GM23248 (cell line): ENCODE data around the gene CEP295NL. TPM values are rescaled to one million over a fixed set of nuclear protein-coding genes. Genes with fewer than 3 reads are reported as not detected.
"Not testable (repeated sequence)": the region's sequence is repeated elsewhere in the genome, so short reads cannot be mapped to it uniquely, and the experiment has no call there.

Experiments used
- DNase-seq: peaks from one replicate; pipeline ENCODE4 v3.0.0-alpha.2; 2015
- H2AFZ ChIP-seq: fragments of 200-600 bp; sonication (generic); 2 replicates; pipeline ENCODE4 v1.6.1; 2016; ENCODE audit warnings: antibody characterized with exemption
- H3F3A ChIP-seq: fragments of 200-600 bp; sonication (generic); 2 replicates; pipeline ENCODE4 v1.6.1; 2016; ENCODE audit warnings: mild to moderate bottlenecking, antibody characterized with exemption, mixed run types; ENCODE audit not compliant: insufficient read depth
- H3K27ac ChIP-seq: fragments of 200-600 bp; sonication (generic); 2 replicates; pipeline ENCODE4 v1.5.1; 2016; ENCODE audit warnings: mild to moderate bottlenecking
- H3K27me3 ChIP-seq: fragments of 200-600 bp; sonication (generic); replicated peaks from 2 replicates; pipeline ENCODE4 v1.6.1; 2016; ENCODE audit warnings: mild to moderate bottlenecking; ENCODE audit not compliant: insufficient read depth
- H3K36me3 ChIP-seq: fragments of 200-600 bp; sonication (generic); 2 replicates; pipeline ENCODE4 v1.6.1; 2016; ENCODE audit warnings: low read depth, mild to moderate bottlenecking
- H3K4me1 ChIP-seq: fragments of 200-600 bp; sonication (generic); 2 replicates; pipeline ENCODE4 v1.6.1; 2016; ENCODE audit warnings: mild to moderate bottlenecking; ENCODE audit not compliant: insufficient read depth
- H3K4me2 ChIP-seq: fragments of 200-600 bp; sonication (generic); one replicate; pipeline ENCODE4 v1.6.1; 2016; ENCODE audit warnings: mild to moderate bottlenecking; ENCODE audit not compliant: unreplicated experiment
- H3K4me3 ChIP-seq: fragments of 200-600 bp; sonication (generic); 2 replicates; pipeline ENCODE4 v1.5.1; 2016; ENCODE audit warnings: mild to moderate bottlenecking
- H3K79me2 ChIP-seq: fragments of 200-600 bp; sonication (generic); 2 replicates; pipeline ENCODE4 v1.6.1; 2016; ENCODE audit warnings: mild to moderate bottlenecking; ENCODE audit not compliant: insufficient read depth
- H3K9ac ChIP-seq: fragments of 200-600 bp; sonication (generic); 2 replicates; pipeline ENCODE4 v1.6.1; 2016; ENCODE audit warnings: mild to moderate bottlenecking
- H3K9me2 ChIP-seq: fragments of 200-600 bp; sonication (generic); 2 replicates; pipeline ENCODE4 v1.6.1; 2016; ENCODE audit warnings: mixed run types, mild to moderate bottlenecking, moderate library complexity; ENCODE audit not compliant: insufficient read depth
- H3K9me3 ChIP-seq: fragments of 200-600 bp; sonication (generic); one replicate; pipeline ENCODE4 v1.6.1; 2017; ENCODE audit warnings: low read depth
- H4K20me1 ChIP-seq: fragments of 200-600 bp; sonication (generic); 2 replicates; pipeline ENCODE4 v1.6.0; 2016; ENCODE audit not compliant: insufficient read depth
- EZH2 ChIP-seq: fragments of 200-600 bp; sonication (generic); IDR thresholded peaks from 2 replicates; pipeline ENCODE4 v1.6.1; 2018; ENCODE audit warnings: antibody characterized with exemption, mild to moderate bottlenecking; ENCODE audit not compliant: insufficient read depth, poor library complexity, severe bottlenecking
- EZH2phosphoT487 ChIP-seq: fragments of 200-600 bp; sonication (generic); IDR thresholded peaks from 2 replicates; pipeline ENCODE4 v1.6.1; 2018; ENCODE audit warnings: antibody characterized with exemption, moderate library complexity, mild to moderate bottlenecking, low read depth; ENCODE audit not compliant: insufficient read depth
- WGBS, 2 experiments: methylation state at CpG; one replicate each; pipeline ENCODE4 v1.1.6; 2015 to 2017; ENCODE audit warnings: low lambda C conversion rate in 2 of 2, low coverage in 1 of 2; ENCODE audit errors: missing lambda C conversion rate in 2 of 2; 5-methylcytosine and 5-hydroxymethylcytosine counted together
- in situ Hi-C: fragments of 300-500 bp; cut with MboI; formaldehyde crosslinking; loops from 2 replicates; pipeline ENCODE4 v1.15.0; 2020
- polyA plus RNA-seq: library from polyadenylated mRNA; unstranded; fragments of >200 nt; fragmentation: Nextera tagmentation; extraction: Ambion mirVana; gene quantifications from 2 replicates; pipeline ENCODE4 v1.2.1, GENCODE V29; 2016
- total RNA-seq: library from RNA; depleted of rRNA; stranded (reverse); fragments of >200 nt; shearing (Covaris generic); gene quantifications from 2 replicates; pipeline ENCODE4 v1.2.3, GENCODE V29; 2014

Gene CEP295NL
- total and polyA plus RNA-seq, 2 experiments from 2014 or later, result 0.11 to 0.14 TPM

- Histone ChIP-seq H3K4me1 (peaks cover 13% of the 10 kb centered on the region), H3F3A (peaks cover 46% of the 10 kb centered on the region), H3K4me3 (no peak overlapping the region), H4K20me1 (no peaks in the 10 kb centered on the region), H3K27ac (no peak overlapping the region), H3K4me2 (no peak overlapping the region), H2AFZ (no peak overlapping the region), H3K36me3 (peaks cover 37% of the 10 kb centered on the region), H3K9ac (no peak overlapping the region), H3K9me3 (no peaks in the 10 kb centered on the region), H3K27me3 (no peaks in the 10 kb centered on the region), H3K9me2 (no peaks in the 10 kb centered on the region), H3K79me2 (peaks cover 99% of the 10 kb centered on the region)
- WGBS, 2 experiments, result 83 to 84% methylated on average over 21 of the region's 21 CpGs
- in situ Hi-C loops, result no loop called here
- DNase-seq, result no peak
- TF ChIP-seq EZH2phosphoT487, result no peak
- no peak for TF ChIP-seq EZH2
Observed at GRCh38 chr17:78873519-78874340, 29.3 kb downstream of the CEP295NL start.

GRCh38 chr17:78872486-78872885 is 30.5 kb downstream of the CEP295NL start:
- WGBS, 2 experiments, result 93 to 98% methylated on average over 6 of the region's 6 CpGs
- Histone ChIP-seq H2AFZ (no peak overlapping the region), H3K36me3 (peaks cover 39% of the 10 kb centered on the region), H3F3A (peaks cover 42% of the 10 kb centered on the region), H3K27ac (no peak overlapping the region), H3K4me3 (no peak overlapping the region), H4K20me1 (no peaks in the 10 kb centered on the region), H3K79me2 (peaks cover 96% of the 10 kb centered on the region), H3K9me2 (no peaks in the 10 kb centered on the region), H3K4me2 (no peak overlapping the region), H3K9me3 (no peaks in the 10 kb centered on the region), H3K9ac (no peak overlapping the region), H3K4me1 (peaks cover 14% of the 10 kb centered on the region), H3K27me3 (no peaks in the 10 kb centered on the region)
- no peak for DNase-seq
- TF ChIP-seq EZH2 (no peak), EZH2phosphoT487 (no peak)
- in situ Hi-C loops, result no loop called here

DNA sequence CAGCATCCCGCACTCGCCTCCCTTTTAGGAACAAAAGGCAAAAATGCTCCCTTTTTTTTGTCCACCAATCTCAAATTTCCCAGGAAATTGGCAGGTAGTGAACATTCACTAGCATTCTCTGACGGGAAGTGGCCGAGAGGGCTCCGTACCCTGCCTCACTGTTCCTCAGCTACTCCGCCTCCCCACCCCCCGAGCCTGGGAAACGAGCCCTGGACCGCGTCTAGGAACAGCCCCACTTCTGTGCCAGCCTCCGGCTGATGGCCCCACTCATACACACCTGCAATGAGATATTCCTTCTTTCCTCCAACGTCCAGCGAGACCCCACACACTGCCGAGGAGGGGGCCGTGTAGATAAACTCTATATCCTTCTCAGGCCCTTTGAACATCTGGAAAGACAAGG is 32.4 kb downstream of the CEP295NL start:
- Histone ChIP-seq H3K27me3 (no peaks in the 10 kb centered on the region), H3F3A (peaks cover 26% of the 10 kb centered on the region), H3K79me2 (peaks cover 95% of the 10 kb centered on the region), H2AFZ (no peak overlapping the region), H3K4me3 (no peak overlapping the region), H3K9me3 (no peaks in the 10 kb centered on the region), H4K20me1 (no peaks in the 10 kb centered on the region), H3K9me2 (no peaks in the 10 kb centered on the region), H3K9ac (no peak overlapping the region), H3K36me3 (peaks cover 39% of the 10 kb centered on the region), H3K27ac (no peak overlapping the region), H3K4me2 (no peak overlapping the region), H3K4me1 (peaks cover 25% of the 10 kb centered on the region)
- no peak for TF ChIP-seq EZH2phosphoT487
- TF ChIP-seq EZH2, result no peak
- DNase-seq, result no peak
- WGBS, 2 experiments, result 80 to 81% methylated on average over 15 of the region's 15 CpGs
- in situ Hi-C loops, result no loop called here

DNA sequence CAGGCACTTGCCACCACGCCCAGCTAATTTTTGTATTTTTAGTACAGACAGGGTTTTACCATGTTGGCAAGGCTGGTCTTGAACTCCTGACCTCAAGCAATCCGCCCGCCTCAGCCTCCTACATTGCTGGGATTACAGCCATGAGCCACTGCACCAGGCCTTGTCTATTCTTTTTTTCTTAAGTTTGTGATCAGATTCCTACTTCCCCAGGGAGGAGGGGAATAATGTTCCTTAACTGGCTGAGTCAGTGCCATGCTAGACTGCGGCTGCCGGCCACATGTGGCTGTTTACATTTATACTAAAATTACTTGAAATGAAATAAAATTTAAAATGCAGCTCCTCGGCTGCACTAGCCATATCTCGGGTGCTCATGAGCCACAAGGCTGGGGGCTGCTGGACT is 34.6 kb downstream of the CEP295NL start:
- no peak overlapping the region for H3K4me2 ChIP-seq

GRCh38 chr17:78867046-78867445 is 36.0 kb downstream of the CEP295NL start:
- Histone ChIP-seq H3K27ac (peak overlapping the region; percentile 18), H3K4me1 (peaks cover 31% of the 10 kb centered on the region), H3F3A (peaks cover 33% of the 10 kb centered on the region), H3K79me2 (peaks cover 88% of the 10 kb centered on the region), H3K36me3 (peaks cover 43% of the 10 kb centered on the region)
- 49 to 54% methylated on average over 3 of the region's 3 CpGs for WGBS, 2 experiments
- H3K4me3 ChIP-seq, H4K20me1 ChIP-seq, H2AFZ ChIP-seq, H3K9ac ChIP-seq, H3K4me2 ChIP-seq, H3K9me3 ChIP-seq, H3K9me2 ChIP-seq, H3K27me3 ChIP-seq, DNase-seq: not testable (repeated sequence)
- in situ Hi-C loops, result loop anchor here (10.0 kb wide), 1 partner anchor 108 kb away; the partner anchor contains the start of gene LGALS3BP

More for the DNA sequence above, 34.6 kb downstream of the CEP295NL start:
- H2AFZ ChIP-seq, result no peak overlapping the region
- H3K27ac ChIP-seq, result peak overlapping the region; percentile 50
- in situ Hi-C loops, result loop anchor here (10.0 kb wide), 1 partner anchor 106 kb away; the partner anchor contains the start of gene LGALS3BP
- peak; percentile 85 for DNase-seq
- peaks cover 30% of the 10 kb centered on the region for H3F3A ChIP-seq
- no peak overlapping the region for H3K4me3 ChIP-seq
- no peaks in the 10 kb centered on the region for H3K9me2 ChIP-seq
- H3K9me3 ChIP-seq, result no peaks in the 10 kb centered on the region
- H3K79me2 ChIP-seq, result peaks cover 95% of the 10 kb centered on the region
- peaks cover 25% of the 10 kb centered on the region for H3K4me1 ChIP-seq
- H3K9ac ChIP-seq, result peak overlapping the region; percentile 22
- peaks cover 49% of the 10 kb centered on the region for H3K36me3 ChIP-seq
- no peaks in the 10 kb centered on the region for H3K27me3 ChIP-seq
- WGBS, 2 experiments, result 8 to 9% methylated on average over 7 of the region's 7 CpGs
- no peaks in the 10 kb centered on the region for H4K20me1 ChIP-seq
- no peak for TF ChIP-seq EZH2phosphoT487
- TF ChIP-seq EZH2, result no peak
